Islet precursor cell (in vitro differentiated cells): ENCODE results near the gene RSPH1.
"Not testable (repeated sequence)": the region's sequence is repeated elsewhere in the genome, so short reads cannot be mapped to it uniquely, and the experiment has no call there.

Experiments
- DNase-seq: peaks from one replicate; pipeline ENCODE4 v3.0.0-alpha.2; 2018

The RSPH1 gene

DNA sequence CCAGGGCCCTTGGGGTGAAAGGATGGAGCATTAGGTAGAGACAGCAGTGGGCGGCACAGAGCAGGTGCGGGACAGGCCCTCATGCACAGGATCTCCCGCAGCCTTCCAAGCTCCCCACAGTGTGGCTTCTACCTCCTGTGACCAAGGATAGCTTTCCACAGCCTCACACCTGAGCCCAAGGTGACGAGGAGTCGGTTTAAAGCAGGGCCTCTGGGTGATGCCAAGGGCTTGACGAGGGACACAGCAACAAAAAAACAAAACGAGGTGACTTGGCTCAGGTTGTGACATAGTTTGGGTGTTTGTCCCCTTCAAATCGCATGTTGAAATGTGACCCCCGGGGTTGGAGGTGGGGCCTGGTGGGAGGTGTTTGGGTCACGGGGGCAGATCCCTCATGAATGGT, 15.3 kb downstream of the RSPH1 start:
- peak; percentile 32 for DNase-seq

GRCh38 chr21:42479582-42479981, 16.4 kb downstream of the RSPH1 start:
- no peak for DNase-seq

DNA sequence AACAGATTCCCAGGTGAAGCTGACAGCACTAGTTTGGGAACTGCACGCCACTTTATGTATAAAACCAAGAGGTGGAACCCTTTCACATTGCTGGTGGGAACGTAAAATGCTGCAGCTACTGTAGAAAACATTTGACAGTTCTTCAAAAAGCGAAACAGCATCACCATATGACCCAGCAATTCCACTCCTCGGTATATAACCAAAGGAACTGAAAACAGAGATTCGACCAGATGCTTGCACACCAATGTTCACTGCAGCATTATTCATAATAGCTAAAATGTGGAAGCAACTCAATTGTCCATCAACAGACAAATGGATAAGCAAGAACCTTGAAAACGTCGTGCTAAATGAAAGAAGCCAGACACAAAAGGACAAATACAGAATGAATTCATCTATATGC, 17.5 kb downstream of the RSPH1 start:
- DNase-seq = peak; percentile 29

GRCh38 chr21:42476388-42477331, 19.4 kb downstream of the RSPH1 start:
- DNase-seq = peak; percentile 38

DNA sequence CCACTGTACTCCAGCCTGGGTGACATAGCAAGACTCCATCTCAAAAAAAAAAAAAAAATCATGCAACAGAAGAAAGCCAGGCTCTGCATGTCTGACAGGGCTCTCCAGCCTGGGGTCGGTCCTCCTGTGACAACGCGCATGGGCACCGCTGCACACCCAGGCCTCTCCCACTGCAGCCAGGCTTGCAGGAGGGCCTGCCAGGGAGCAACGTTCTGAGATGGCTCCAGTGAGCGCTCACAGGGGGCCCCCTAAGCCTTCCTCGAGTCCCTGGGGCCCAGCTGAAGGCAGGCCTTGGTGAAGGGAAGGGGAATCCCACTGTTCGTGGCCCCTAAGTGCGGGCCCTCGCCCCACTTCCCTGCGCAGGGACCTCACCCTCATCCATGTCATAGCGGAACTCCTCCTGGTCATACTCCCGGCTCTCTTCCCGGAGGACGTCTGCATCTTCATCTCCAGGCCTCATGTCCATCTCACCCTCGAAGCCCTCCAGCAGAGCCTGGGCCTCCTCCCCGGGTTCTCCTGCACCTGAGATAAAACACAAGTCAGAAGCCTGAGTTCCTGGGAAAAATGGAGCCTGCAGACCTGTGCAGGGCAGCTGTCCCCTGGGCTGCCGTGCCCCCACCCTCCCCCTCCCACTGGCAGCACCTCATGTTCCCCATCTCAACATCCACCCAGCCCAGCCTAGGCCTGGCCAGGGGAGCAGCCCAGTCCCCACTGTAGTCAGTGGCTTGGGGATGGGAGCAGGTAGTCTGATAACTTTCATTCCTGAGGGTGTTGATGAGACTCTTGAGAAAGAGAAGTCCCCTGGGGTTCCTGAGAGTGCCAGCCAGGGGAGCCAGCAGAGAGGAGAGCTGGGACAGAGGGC, 20.3 kb downstream of the RSPH1 start:
- DNase-seq = peak; percentile 42

- peak; percentile 40 for DNase-seq
Observed at GRCh38 chr21:42475036-42475435, 21.0 kb downstream of the RSPH1 start.

DNA sequence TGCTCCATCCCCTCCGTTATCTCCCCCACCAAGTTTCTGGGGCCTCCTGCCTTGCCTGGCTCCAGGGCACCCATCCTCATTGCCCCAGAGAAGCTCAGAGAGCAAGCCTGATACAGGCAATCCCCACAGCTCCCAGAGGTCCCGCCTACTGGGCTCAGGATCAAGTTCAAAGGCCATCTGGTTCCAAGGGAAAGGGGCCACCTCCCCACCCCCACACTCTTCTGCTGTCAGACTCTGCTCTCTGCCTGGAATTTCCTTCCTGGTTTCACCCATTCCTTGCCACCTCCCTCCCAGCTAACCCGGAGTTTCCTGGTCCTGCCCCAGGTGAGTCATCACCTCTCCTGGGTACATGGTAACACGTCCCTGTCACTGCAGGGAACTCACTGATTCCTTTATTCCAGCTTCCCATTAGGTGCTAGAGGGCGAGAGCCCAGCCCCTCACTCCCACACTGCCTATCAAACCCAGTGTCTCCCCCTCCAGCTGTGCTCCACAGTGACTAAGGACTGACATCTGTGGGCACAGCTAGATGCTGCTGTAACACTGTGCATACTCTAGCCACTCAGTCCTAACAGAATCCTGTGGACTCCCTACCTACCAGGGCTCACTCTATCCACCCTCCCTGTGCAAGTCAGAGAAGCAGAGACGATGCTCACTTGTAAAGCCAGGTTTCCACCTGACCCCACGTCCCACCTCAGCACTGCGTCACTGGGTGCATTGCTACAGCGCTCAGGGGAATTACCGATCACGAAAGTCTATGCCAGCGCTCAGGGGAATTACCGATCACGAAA, 21.8 kb downstream of the RSPH1 start:
- DNase-seq = peak; percentile 90

DNA sequence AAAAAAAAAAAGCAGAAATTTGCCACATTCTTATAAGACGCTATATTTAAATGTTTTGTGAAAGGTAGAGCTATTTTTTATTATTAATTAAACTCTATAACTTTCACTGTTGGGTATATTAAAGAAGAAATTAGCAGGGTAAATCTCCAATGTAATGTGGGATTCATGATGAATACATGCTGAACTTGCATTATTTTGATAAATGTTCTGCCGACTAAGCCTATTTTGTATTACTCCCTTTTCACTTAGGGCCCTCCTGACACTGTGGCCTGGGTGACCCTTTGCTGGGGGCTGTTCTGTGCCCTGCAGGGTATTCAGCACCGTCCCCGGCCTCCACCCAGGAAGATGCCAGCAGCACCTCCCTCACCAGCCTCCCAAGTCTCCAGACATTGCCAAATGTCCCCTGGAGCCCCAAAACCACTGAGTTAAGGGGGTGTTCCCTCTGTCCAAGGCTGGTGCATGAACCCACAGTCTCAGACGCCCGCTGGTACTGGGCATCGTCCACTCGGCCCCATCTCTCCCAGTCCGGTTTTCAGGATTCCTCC, 22.5 kb downstream of the RSPH1 start:
- DNase-seq = no peak

DNA sequence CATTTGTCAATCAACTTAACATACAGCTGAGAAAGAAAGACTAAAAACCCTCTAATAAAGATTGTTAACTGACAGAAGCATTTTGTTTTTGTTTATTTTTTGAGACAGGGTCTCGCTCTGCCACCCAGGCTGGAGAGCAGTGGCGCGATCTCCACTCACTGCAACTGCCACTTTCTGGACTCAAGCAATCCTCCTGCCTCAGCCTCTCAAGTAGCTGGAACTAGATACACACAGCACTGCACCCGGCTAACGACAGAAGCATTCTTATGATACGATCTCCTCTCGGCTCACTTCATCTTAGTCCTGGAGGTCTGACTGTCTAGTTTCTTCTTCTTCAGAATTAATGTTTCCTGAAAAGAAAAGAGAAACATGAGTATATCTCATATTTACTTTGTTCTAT, 23.5 kb downstream of the RSPH1 start:
- peak; percentile 16 for DNase-seq

GRCh38 chr21:42471716-42472330, 24.2 kb downstream of the RSPH1 start:
- no peak for DNase-seq

- no peak for DNase-seq
Observed at GRCh38 chr21:42471206-42471605, 24.8 kb downstream of the RSPH1 start.

DNA sequence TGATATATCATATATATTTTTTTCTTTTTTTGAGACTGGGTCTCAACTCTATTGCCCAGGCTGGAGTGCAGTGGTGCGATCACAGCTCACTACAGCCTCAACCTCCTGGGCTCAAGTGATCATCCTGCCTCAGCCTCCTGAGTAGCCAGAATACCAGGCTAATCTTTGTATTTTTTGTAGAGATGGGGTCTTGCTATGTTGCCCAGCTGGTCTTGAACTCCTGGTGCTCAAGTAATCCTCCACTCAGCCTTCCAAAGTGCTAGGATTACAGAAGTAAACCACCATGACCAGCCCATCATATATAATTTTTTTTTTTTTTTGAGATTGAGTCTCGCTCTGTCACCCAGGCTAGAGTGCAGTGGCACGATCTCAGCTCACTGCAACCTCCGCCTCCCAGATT, 26.3 kb downstream of the RSPH1 start:
- not testable (repeated sequence) for DNase-seq

GRCh38 chr21:42469272-42469671, 26.8 kb downstream of the RSPH1 start:
- no peak for DNase-seq

- DNase-seq = no peak
Observed at GRCh38 chr21:42468491-42469131, 27.4 kb downstream of the RSPH1 start.

GRCh38 chr21:42467140-42467983, 28.7 kb downstream of the RSPH1 start:
- peak; percentile 79 for DNase-seq

DNA sequence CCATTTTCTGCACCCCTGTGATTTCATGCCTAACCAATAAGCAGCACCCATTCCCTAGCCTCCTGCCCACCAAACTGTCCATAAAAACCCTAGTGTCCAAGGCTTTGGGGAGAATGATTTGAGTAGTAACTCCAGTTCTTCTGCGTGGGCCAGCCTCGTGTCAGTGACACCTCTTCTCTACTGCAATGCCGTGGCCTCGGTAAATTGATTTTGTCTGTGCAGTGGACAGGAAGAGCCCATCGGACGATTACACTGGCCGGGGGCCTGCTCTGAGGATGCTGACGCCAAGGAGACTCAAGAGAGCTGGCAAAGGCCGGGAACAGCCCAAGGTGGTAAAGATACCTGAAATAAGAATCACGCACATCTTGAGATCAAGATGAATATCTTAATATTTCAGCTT, 29.3 kb downstream of the RSPH1 start:
- no peak for DNase-seq

- DNase-seq = no peak
Observed at GRCh38 chr21:42465803-42466127, 30.3 kb downstream of the RSPH1 start.

DNA sequence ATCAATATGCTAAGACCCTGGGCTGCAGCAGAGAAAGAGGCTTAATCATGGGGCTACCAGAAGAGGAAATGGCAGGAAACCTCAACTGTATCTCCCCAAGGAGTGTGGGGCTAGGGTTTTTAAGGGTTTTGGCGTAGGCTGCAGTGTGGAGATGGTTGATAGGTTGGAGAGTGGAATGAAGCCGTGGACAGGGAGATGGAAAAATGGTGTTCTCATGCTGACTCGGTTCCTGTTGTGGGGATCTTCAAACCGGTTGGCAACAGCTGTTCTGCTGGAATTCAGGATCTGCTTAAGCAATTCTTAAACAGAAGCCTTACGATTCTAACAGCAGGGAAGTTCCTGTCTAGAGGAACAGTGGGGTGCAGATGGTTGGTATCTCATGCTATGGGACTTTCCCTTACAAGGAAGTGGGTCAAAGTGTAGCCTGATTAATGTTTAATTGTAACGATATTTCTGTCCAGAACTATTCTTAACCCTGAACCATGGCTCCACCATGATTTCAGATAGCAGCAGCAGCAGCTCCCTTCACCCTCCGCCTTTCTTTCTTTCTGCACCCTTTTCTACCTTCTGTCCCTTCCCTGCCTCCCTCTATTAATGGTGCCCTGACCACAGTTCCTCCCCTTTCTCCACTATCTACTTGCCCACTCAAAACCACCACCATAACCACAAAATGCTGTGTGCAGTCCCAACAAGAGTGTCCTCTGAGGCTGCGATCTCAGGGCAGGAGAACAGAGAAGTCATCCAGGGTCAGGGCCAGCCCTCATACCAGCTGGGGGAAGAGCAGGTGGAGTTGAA, 30.8 kb downstream of the RSPH1 start:
- no peak for DNase-seq

DNA sequence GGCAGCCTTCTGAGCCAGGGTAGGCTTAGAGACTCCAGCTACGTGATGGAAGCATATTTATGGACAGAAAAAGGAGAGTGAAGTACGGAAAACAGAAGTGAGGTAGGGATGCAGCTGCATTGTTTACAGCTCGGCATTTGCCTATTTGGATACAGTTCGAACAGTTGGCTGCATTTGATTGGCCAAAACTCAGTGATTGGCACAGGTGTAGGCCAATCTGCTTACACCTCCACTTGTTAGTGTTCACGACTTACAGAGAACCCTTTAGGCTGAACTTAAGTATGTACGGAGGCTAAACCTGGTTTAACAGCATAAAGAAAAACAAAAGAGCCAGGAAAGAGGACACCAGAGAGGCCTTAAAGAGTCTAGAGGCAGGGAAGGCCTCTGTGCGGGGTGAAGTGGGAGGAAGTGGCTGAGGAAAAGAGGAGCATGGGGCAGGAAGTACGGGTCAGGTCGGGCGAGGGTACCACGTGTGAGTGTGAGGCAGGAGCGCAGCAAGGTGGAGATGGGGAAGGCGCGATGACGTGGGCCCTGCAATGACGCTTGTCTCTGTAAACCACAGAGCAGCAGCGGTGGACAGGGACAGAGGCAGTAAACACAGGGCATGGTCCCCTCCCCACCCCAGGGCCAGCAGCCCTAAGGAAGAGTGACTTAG, 32.0 kb downstream of the RSPH1 start:
- no peak for DNase-seq
